Right renal cortex interstitium (tissue), 3 donors: ENCODE results near the gene SLCO4A1. TPM values are rescaled to one million over a fixed set of nuclear protein-coding genes. Genes with fewer than 3 reads are reported as not detected.

Source experiments
- DNase-seq, 3 donors: peaks; one replicate each; pipeline ENCODE4 v3.0.0-alpha.2; 2013; ENCODE audit warnings: low read depth in 3 of 3, low spot score in 2 of 3
- polyA plus RNA-seq, 3 donors: library from polyadenylated mRNA; unstranded; fragments of 120-200 nt; gene quantifications; one replicate each; pipeline ENCODE4 v1.2.1, GENCODE V29; 2013; ENCODE audit not compliant: insufficient read length in 3 of 3

The SLCO4A1 gene
- polyA plus RNA-seq, 3 donors = 1.8 to 2.7 (median 2.3) TPM

- no peak for DNase-seq
Observed at GRCh38 chr20:62663145-62664018, 21.1 kb downstream of the SLCO4A1 start.

- DNase-seq = no peak
Observed at GRCh38 chr20:62664019-62664971, 22.0 kb downstream of the SLCO4A1 start.

- no peak for DNase-seq
Observed at GRCh38 chr20:62665153-62665754, 23.0 kb downstream of the SLCO4A1 start.

- DNase-seq = no peak
Observed at GRCh38 chr20:62665826-62666735, 23.8 kb downstream of the SLCO4A1 start.

GRCh38 chr20:62666736-62667529, 24.6 kb downstream of the SLCO4A1 start:
- DNase-seq = no peak

GRCh38 chr20:62667530-62668440, 25.5 kb downstream of the SLCO4A1 start:
- no peak for DNase-seq

GRCh38 chr20:62668441-62669027, 26.2 kb downstream of the SLCO4A1 start:
- peak; percentile 54 to 70 (median 64) for DNase-seq

- no peak for DNase-seq
Observed at GRCh38 chr20:62669249-62669648, 26.9 kb downstream of the SLCO4A1 start.

GRCh38 chr20:62670156-62670555, 27.9 kb downstream of the SLCO4A1 start:
- DNase-seq = no peak

- no peak for DNase-seq
Observed at GRCh38 chr20:62670998-62671397, 28.7 kb downstream of the SLCO4A1 start.

GRCh38 chr20:62671765-62672164, 29.5 kb downstream of the SLCO4A1 start:
- DNase-seq = no peak

GRCh38 chr20:62674370-62674769, 32.1 kb downstream of the SLCO4A1 start:
- no peak for DNase-seq

- no peak for DNase-seq
Observed at GRCh38 chr20:62675156-62675876, 33.0 kb downstream of the SLCO4A1 start.

- DNase-seq = no peak
Observed at GRCh38 chr20:62675877-62676260, 33.6 kb downstream of the SLCO4A1 start.

GRCh38 chr20:62676976-62677375, 34.7 kb downstream of the SLCO4A1 start:
- no peak for DNase-seq

GRCh38 chr20:62677678-62678077, 35.4 kb downstream of the SLCO4A1 start:
- no peak for DNase-seq

- no peak for DNase-seq
Observed at GRCh38 chr20:62678553-62678952, 36.2 kb downstream of the SLCO4A1 start.
